CD4-positive, alpha-beta T cell treated with Interleukin-4 for 1 hour (primary cell): ENCODE results near the gene L3MBTL4.
"Not testable (repeated sequence)": the region's sequence is repeated elsewhere in the genome, so short reads cannot be mapped to it uniquely, and the experiment has no call there.

Source experiments
- DNase-seq, 2 donors: peaks; one replicate each; pipeline ENCODE4 v3.0.0-alpha.2; 2020 to 2022

The L3MBTL4 gene

DNA sequence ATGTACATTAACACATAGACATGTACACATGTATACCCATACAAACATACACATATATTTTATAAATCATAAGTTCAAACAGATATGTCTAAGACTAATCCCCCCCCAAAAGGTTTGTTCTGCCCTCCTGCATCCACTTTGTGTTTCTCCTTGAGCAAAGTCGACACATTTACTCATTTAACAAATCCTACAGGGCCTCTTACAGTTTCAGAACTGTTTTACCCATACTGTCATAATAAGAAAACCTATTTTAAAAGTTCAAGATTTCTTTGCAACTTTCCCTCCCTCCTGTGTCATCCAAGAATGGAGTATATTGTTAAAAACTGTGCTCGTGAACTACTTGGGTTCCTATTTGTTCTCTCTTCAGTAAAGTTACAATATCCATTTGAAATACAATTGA, 166.7 kb downstream of the L3MBTL4 start:
- DNase-seq, result no peak

GRCh38 chr18:6242004-6242403, 172.7 kb downstream of the L3MBTL4 start:
- DNase-seq, result no peak

- no peak for DNase-seq
Measured at GRCh38 chr18:6239716-6240115, 175.0 kb downstream of the L3MBTL4 start.

DNA sequence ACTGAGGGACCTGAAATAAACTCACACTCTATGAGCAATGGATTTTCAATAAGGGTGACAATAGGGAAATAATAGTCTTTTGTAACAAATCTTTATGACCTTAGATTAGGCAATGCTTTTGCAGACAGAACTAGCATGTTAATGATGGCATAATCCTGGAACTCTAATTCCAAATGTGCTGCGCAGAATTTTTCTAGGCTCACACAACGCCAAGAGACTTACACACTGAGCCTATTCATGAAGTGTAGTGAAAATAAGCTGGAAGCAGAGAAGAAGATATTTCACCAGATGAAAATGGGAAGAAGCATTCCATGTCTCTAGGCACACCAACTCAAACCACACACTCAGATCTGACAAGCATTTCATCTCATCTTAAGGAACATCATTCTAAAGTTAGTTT, 178.5 kb downstream of the L3MBTL4 start:
- DNase-seq, result no peak

GRCh38 chr18:6222271-6222670, 192.4 kb downstream of the L3MBTL4 start:
- no peak for DNase-seq

DNA sequence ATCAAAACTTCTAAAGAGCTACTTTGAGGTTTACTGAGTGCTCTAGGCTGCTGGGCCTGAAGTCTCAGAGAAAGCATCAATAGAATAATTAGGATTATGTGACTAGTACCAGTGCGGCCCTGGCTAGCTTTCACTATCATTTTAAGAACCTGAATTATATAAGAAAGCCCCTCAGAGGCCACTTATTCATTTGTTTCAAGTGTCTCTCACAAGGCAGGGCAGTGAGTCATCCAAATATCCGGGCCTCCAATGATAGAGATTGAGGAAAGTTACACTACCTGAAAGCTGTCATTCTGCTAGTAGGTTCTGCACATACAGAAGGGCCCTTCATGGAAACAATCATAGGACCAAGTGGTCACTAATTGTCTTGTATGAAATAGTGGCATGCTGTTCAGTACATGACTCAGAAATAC, 193.1 kb downstream of the L3MBTL4 start:
- no peak for DNase-seq

DNA sequence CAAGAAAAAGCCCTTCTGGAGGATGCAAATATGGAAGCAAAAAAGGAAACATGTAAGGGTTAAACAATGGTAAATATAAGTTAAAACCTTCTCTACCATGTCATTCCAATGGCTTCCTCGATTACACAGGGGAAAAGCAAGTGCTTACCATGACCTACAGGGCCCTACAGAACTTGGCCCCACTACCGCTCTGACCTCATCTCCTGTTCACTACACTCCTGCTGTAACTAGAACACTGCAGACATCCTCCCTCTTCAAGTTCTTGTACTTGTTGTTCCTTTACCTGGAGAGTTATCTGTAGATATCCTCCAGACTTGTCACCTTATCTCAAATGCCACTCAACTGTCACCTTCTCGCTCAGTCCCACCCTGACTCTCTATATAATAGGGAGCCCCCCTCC, 194.6 kb downstream of the L3MBTL4 start:
- DNase-seq, result no peak

DNA sequence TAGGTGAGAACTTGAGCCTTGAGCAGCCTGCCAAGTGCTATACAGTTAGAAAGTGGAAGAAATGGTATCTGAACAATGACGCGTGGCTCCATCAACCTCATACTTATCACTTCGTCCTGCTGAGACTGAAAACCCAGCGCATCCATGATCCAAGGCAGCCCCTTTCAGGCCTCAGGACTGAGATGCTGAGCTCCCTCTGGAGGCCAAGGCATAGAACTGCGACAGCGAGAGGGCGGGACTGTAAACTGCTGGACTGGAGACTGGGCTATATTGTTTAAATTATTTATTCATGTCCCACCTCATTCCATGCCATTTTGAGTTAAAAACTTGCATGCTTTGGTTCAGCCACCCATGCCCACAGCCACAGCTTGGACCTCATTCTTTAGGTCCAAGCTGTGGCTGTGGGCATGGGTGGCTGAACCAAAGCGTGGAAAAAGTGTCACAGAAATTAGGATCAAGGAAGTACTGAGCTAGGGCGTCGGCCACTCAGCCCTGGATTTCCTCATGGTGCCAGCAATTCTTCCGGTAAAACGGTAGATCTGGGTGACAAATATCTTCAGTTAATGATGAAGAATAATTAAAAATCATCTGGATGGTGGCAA, 195.5 kb downstream of the L3MBTL4 start:
- DNase-seq, result no peak

- DNase-seq, result no peak
Measured at GRCh38 chr18:6215888-6216287, 198.8 kb downstream of the L3MBTL4 start.

DNA sequence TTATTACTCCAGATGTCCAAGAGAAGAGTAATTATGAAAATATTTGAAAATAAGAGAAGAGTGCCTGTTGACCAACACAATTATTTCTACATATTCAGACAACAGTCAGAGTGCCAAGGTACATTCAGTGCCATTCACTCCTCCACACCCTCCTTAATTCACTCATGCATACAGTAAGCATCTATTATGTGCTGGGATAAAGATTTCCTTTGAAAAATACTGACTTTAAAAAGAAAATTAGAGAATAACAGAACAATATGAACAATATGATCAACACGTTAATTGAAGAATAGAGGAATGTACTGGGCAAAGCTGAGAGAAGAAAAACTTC, 203.6 kb downstream of the L3MBTL4 start:
- no peak for DNase-seq

GRCh38 chr18:6210349-6211173, 204.2 kb downstream of the L3MBTL4 start:
- DNase-seq, result no peak

DNA sequence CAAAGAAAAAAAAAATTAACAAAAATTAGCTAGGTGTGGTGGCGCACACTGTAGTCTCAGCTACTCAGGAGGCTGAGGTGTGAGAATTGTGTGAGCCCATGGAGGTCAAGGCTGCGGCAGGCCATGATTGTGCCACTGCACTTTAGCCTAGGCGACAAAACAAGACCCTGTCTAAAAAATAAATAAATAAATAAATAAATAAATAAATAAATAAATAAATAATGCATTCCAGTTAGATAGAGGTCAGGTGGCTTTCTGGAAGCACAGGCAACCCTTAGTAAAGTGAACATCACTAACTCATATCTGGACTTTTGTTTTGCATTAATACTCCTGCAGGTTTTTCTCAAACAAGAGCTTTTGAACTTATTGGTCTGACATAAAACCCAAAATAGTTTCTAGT, 206.8 kb downstream of the L3MBTL4 start:
- no peak for DNase-seq

GRCh38 chr18:6207116-6207515, 207.6 kb downstream of the L3MBTL4 start:
- DNase-seq, result no peak

GRCh38 chr18:6205706-6206105, 209.0 kb downstream of the L3MBTL4 start:
- no peak for DNase-seq

GRCh38 chr18:6204476-6204875, 210.2 kb downstream of the L3MBTL4 start:
- DNase-seq, result no peak

- no peak for DNase-seq
Measured at GRCh38 chr18:6203791-6204190, 210.9 kb downstream of the L3MBTL4 start.

GRCh38 chr18:6202861-6203260, 211.8 kb downstream of the L3MBTL4 start:
- DNase-seq, result no peak

DNA sequence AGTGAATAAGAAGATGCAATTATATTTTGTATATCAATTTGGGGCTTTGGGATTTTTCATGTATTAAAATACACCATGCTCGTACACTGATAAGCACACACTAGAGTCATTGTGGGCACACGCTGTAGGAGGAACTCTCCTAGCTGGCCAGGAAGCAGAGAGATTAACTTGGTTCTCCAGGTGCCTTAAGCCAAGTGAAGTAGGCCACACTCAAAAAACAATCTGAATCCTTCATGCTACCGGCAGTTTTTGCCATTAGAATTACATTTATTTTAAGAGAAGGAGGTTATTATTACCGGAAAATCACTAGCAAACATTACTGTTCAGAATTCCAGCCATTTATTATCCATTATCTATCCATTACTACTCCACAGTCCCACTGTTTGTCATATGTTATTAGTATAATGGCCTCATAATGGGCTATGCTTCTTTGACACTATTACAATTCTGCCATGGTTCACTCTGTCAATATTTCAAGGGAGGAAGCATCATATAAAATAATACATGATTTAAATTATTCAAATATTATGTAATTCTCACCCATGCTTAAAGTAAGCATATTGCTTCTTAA, 214.4 kb downstream of the L3MBTL4 start:
- no peak for DNase-seq

- no peak for DNase-seq
Measured at GRCh38 chr18:6199777-6200176, 214.9 kb downstream of the L3MBTL4 start.

DNA sequence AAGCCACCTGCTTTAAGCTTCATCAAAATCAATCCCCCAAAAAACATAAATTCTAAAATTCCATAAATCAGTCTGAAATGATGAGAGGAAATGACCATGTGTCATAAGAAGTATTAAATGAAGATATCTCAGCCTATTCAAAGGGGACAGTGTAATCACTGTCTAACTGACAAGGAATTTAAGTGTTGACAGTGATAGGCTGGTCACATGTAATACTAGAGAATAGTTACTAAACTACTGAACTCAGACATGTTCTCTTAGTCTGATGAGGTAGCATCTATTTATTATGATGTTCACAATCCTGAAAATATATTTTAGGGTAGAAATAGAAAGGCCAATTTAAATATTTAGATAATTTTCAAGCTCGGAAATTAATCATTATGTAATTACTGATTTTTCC, 216.1 kb downstream of the L3MBTL4 start:
- DNase-seq, result no peak

- no peak for DNase-seq
Measured at GRCh38 chr18:6194640-6195039, 220.1 kb downstream of the L3MBTL4 start.

GRCh38 chr18:6185782-6186181, 228.9 kb downstream of the L3MBTL4 start:
- not testable (repeated sequence) for DNase-seq

DNA sequence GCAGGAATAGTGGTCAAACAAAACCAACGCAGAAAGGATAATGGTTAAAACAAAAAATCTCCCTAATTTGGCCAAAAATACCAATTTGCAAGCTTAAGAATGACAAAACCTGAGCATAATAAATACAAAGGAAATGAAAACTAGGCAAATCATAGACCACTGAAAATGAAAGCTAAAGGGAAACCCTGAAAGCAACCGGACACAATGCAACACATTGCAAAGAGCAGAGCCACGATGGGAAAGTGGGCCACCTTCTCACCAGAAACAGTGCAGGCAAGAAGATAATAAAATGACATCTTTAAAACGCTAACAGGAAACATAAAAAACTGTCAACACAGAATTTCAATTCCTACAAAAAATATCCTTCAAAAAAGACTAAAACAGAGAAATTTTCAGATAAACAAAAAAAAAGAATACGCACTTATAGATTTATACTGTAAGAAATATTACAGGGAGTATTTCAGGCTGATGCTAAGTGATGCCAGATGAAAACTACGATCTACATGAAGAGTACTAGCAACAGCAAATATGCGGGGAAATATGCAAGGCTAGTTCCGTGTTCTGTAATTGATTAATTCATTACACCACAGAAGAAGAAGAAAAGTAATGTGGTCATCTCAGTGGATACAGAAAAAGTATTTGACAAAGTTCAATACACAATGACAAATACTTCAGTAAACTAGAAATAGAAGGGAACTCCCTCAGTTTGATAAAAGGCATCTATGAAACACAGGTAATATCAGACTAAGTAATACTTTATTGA, 239.5 kb downstream of the L3MBTL4 start:
- no peak for DNase-seq

GRCh38 chr18:6170604-6171003, 244.1 kb downstream of the L3MBTL4 start:
- no peak for DNase-seq
